GM12878 (cell line): ENCODE measurements around the gene MCC. TPM values are rescaled to one million over a fixed set of nuclear protein-coding genes. Genes with fewer than 3 reads are reported as not detected.
A peak's percentile ranks its signal among the peaks of the same experiment; 100 is the strongest.

Experiments used
- ATAC-seq: fragments of 200-7000 bp; cut with Tn5 transposase; 3 replicates; pipeline ENCODE4 v1.9.1; 2020; ENCODE audit warnings: mild to moderate bottlenecking, moderate library complexity
- BruUV-seq: library from RNA; stranded (reverse); fragments of 400-500 nt; replicated peaks from 2 replicates; lab custom pipeline; 2021; lab: Mats Ljungman, UMichigan
- CTCF ChIA-PET: fragments of 300-600 bp; sonication (Branson Sonifier 250); formaldehyde crosslinking; extraction: SDS; loops from one replicate; lab custom pipeline; 2021; ENCODE audit warnings: inconsistent platforms; lab: Yijun Ruan, JAX
- POLR2A ChIA-PET: fragments of 350-600 bp; formaldehyde crosslinking; extraction: SDS; loops from one replicate; lab custom pipeline; 2021; ENCODE audit warnings: inconsistent platforms; lab: Charles Lee
- RAD21 ChIA-PET: fragments of 300-600 bp; sonication (Branson Sonifier 250); formaldehyde crosslinking; loops from one replicate; lab custom pipeline; 2023; ENCODE audit warnings: antibody characterized with exemption; ENCODE audit not compliant: unreplicated experiment; lab: Charles Lee
- SMC1A ChIA-PET: fragments of 300-600 bp; sonication (Branson Sonifier 250); formaldehyde crosslinking; loops from one replicate; lab custom pipeline; 2023; ENCODE audit not compliant: unreplicated experiment, uncharacterized antibody; lab: Charles Lee
- DNase-seq: peaks from one replicate; pipeline ENCODE4 v3.0.0-alpha.2; 2011; ENCODE audit warnings: low read depth, low spot score
- FAIRE-seq: peaks from 3 replicates; lab custom pipeline; 2011; peaks lifted over from hg19 to GRCh38; lab: Jason Lieb, UNC
- H2AFZ ChIP-seq: 2 replicates; pipeline ENCODE4 v1.6.0; 2011; ENCODE audit warnings: low read depth, low read length, control low read depth; ENCODE audit not compliant: control insufficient read depth
- H3K27ac ChIP-seq: 2 replicates; pipeline ENCODE4 v1.5.1; 2011; ENCODE audit warnings: control low read depth; ENCODE audit not compliant: control insufficient read depth, insufficient read depth
- H3K27me3 ChIP-seq, 2 experiments: replicated peaks in 1 of 2; 2 replicates each; pipeline versions ENCODE4 v1.6.0 to v1.6.1; 2011; ENCODE audit warnings: low read length in 1 of 2; ENCODE audit not compliant: control insufficient read depth in 2 of 2, insufficient read depth in 2 of 2
- H3K36me3 ChIP-seq, 2 experiments: 2 replicates each; pipeline ENCODE4 v1.5.1; 2011; ENCODE audit warnings: low read length in 1 of 2; ENCODE audit not compliant: control insufficient read depth in 2 of 2, insufficient read depth in 2 of 2
- H3K4me1 ChIP-seq: 2 replicates; pipeline ENCODE4 v1.6.1; 2011; ENCODE audit warnings: mild to moderate bottlenecking, low read length, moderate library complexity, mixed read lengths; ENCODE audit not compliant: control insufficient read depth, insufficient read depth
- H3K4me2 ChIP-seq: 2 replicates; pipeline ENCODE4 v1.6.0; 2011; ENCODE audit warnings: control low read depth; ENCODE audit not compliant: control insufficient read depth, insufficient read depth
- H3K4me3 ChIP-seq: fragments of 200-600 bp; sonication (generic); 2 replicates; pipeline ENCODE4 v1.5.1; 2016
- H3K79me2 ChIP-seq: 2 replicates; pipeline ENCODE4 v1.6.0; 2011; ENCODE audit warnings: low read length; ENCODE audit not compliant: control insufficient read depth, insufficient read depth
- H3K9ac ChIP-seq: 2 replicates; pipeline ENCODE4 v1.8.0; 2011; ENCODE audit warnings: low read length, control low read depth, mixed read lengths; ENCODE audit not compliant: control insufficient read depth, insufficient read depth
- H3K9me3 ChIP-seq: replicated peaks from 3 replicates; pipeline ENCODE4 v1.5.1; 2011; ENCODE audit warnings: mild to moderate bottlenecking, low read length; ENCODE audit not compliant: control insufficient read depth, insufficient read depth
- H4K20me1 ChIP-seq: 2 replicates; pipeline ENCODE4 v1.6.0; 2011; ENCODE audit not compliant: control insufficient read depth, insufficient read depth
- BCLAF1 ChIP-seq: fragments of 450-650 bp; IDR thresholded peaks from 2 replicates; pipeline ENCODE4 v1.6.1; 2017; ENCODE audit warnings: antibody characterized with exemption, mild to moderate bottlenecking, moderate library complexity
- CEBPZ ChIP-seq: fragments of 150-350 bp; IDR thresholded peaks from 2 replicates; pipeline ENCODE4 v1.6.1; 2016; ENCODE audit warnings: low read depth, low read length
- EP300 ChIP-seq, 2 experiments: fragments of 150-350 bp in 1 of 2; IDR thresholded peaks; 2 replicates each; pipeline ENCODE4 v1.6.1; 2011 to 2012; ENCODE audit warnings: low read depth in 2 of 2, low read length in 2 of 2, borderline replicate concordance in 1 of 2, improper control_type of control experiment in 1 of 2, inconsistent platforms in 1 of 2; ENCODE audit not compliant: control insufficient read depth in 1 of 2
- WGBS: methylation state at CpG from one replicate; pipeline ENCODE4 v1.1.6; 2016; ENCODE audit warnings: low lambda C conversion rate; ENCODE audit not compliant: insufficient replicate concordance, insufficient coverage; ENCODE audit errors: missing lambda C conversion rate; 5-methylcytosine and 5-hydroxymethylcytosine counted together
- in situ Hi-C: fragments of 300-500 bp; cut with MboI; formaldehyde crosslinking; loops from 9 replicates; pipeline ENCODE4 v1.14.3; 2018; ENCODE audit warnings: mixed read lengths
- intact Hi-C: fragments of 100-400 bp; cut with micrococcal nuclease; formaldehyde crosslinking; loops from one replicate; pipeline ENCODE4 v1.14.2; 2022; ENCODE audit not compliant: unreplicated experiment
- polyA plus RNA-seq, 11 experiments: library from polyadenylated mRNA; depleted of rRNA in 4 of 11; unstranded in 6 of 11; stranded (reverse) in 5 of 11; fragments of >200 nt; fragmentation: Nextera tagmentation in 4 of 11; fragmentation: Illumina TruSeq in 1 of 11; extraction: Ambion mirVana in 4 of 11; extraction: Trizol in 1 of 11; gene quantifications; 1 replicate in 1 of 11; 2 replicates in 10 of 11; pipeline versions ENCODE4 v1.2.1 to v1.2.3, GENCODE V29; 2011 to 2016; ENCODE audit warnings: inconsistent platforms in 2 of 11, missing spikeins in 2 of 11, low read depth in 1 of 11
- total RNA-seq, 4 experiments: library from RNA; depleted of rRNA in 3 of 4; stranded (reverse); fragments of >200 nt in 3 of 4; fragmentation: Illumina TruSeq in 1 of 4; extraction: Trizol in 1 of 4; gene quantifications; 2 replicates each; pipeline versions ENCODE4 v1.2.1 to v1.2.3, GENCODE V29; 2013 to 2021
- TF ChIP-seq, protein P1 (sequence below): IDR thresholded peaks from 2 replicates; pipeline ENCODE4 v1.6.1; 2011; ENCODE audit warnings: low read depth, mild to moderate bottlenecking, low read length, moderate library complexity, borderline replicate concordance; ENCODE audit errors: extremely low read depth
- TF ChIP-seq, protein P2 (sequence below): fragments of 450-650 bp; IDR thresholded peaks from 2 replicates; pipeline ENCODE4 v1.6.1; 2018; ENCODE audit warnings: borderline replicate concordance, mild to moderate bottlenecking; ENCODE audit not compliant: partially characterized antibody

MCC gene
- total and polyA plus RNA-seq, 10 of the 15 experiments (the other 5 are each of a cell fraction or from before 2014, with no cell fraction given) = 0.03 to 0.86 (median 0.16) TPM

DNA sequence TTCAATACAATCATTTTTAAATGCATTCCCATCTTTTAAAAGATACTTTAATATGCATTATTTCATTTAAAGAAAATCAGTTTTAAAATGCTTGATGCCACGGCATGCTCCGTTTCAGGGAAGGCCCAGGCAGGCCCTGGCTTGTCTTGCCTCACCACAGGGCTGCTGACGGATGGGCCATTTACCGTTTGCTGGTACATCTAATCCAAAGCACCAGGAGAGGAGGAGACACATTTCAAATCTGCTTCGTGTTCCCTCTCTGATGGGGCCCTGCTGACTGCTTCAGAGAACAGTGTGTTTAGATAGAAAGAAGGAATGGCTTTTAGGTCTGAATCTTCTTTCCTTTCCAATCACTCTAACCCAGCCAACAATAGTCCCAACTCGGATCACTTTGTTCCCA lies 326.4 kb downstream of the MCC start:
- H3K79me2 ChIP-seq = no peaks in the 10 kb centered on the region
- peaks cover 0 to 3% of the 10 kb centered on the region in 2 experiments; a peak in 1 of 4 replicates for H3K27me3 ChIP-seq
- H3K9me3 ChIP-seq = no peaks in the 10 kb centered on the region
- H3K27ac ChIP-seq = no peak overlapping the region
- H3K4me1 ChIP-seq = no peaks in the 10 kb centered on the region
- TF ChIP-seq EP300 (IDR thresholded peaks at IDR 0.05; ENCODE audit: borderline replicate concordance in 1 of 2, control insufficient read depth in 1 of 2, low read depth in 2 of 2, low read length in 2 of 2) = no peak
- TF ChIP-seq BCLAF1 = no peak
- TF ChIP-seq, protein P1, sequence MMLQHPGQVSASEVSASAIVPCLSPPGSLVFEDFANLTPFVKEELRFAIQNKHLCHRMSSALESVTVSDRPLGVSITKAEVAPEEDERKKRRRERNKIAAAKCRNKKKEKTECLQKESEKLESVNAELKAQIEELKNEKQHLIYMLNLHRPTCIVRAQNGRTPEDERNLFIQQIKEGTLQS = no peak
- TF ChIP-seq, protein P2, sequence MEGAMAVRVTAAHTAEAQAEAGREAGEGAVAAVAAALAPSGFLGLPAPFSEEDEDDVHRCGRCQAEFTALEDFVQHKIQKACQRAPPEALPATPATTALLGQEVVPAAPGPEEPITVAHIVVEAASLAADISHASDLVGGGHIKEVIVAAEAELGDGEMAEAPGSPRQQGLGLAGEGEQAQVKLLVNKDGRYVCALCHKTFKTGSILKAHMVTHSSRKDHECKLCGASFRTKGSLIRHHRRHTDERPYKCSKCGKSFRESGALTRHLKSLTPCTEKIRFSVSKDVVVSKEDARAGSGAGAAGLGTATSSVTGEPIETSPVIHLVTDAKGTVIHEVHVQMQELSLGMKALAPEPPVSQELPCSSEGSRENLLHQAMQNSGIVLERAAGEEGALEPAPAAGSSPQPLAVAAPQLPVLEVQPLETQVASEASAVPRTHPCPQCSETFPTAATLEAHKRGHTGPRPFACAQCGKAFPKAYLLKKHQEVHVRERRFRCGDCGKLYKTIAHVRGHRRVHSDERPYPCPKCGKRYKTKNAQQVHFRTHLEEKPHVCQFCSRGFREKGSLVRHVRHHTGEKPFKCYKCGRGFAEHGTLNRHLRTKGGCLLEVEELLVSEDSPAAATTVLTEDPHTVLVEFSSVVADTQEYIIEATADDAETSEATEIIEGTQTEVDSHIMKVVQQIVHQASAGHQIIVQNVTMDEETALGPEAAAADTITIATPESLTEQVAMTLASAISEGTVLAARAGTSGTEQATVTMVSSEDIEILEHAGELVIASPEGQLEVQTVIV = no peak
- no peak for TF ChIP-seq CEBPZ
- WGBS = 30% methylated on average over 6 of the region's 6 CpGs
- ATAC-seq (0 out of 3 replicates have a peak, but pooled peaks have one; percentile 17), DNase-seq (no peak), FAIRE-seq (no peak)
- no peaks in the 10 kb centered on the region for H3K36me3 ChIP-seq
- no peaks in the 10 kb centered on the region for H4K20me1 ChIP-seq
- ChIA-PET RAD21 (no interaction called here), SMC1A (no interaction called here), CTCF (no interaction called here), POLR2A (no interaction called here)
- BruUV-seq = no TSS peak
- intact Hi-C loops (no loop called here), in situ Hi-C loops (no loop called here)
- H3K9ac ChIP-seq = no peak overlapping the region
- H3K4me2 ChIP-seq = no peak overlapping the region
- H2AFZ ChIP-seq = no peak overlapping the region
- no peak overlapping the region for H3K4me3 ChIP-seq
